ENCODE measurements around the gene PLEKHA6.
"Not testable (repeated sequence)": the region's sequence is repeated elsewhere in the genome, so short reads cannot be mapped to it uniquely, and the experiment has no call there.

Gene PLEKHA6

GRCh38 chr1:204334455-204334854, 25.3 kb downstream of the PLEKHA6 start:
- no peak for DNase-seq

- no peak for DNase-seq
Observed at GRCh38 chr1:204333427-204333826, 26.3 kb downstream of the PLEKHA6 start.

DNA sequence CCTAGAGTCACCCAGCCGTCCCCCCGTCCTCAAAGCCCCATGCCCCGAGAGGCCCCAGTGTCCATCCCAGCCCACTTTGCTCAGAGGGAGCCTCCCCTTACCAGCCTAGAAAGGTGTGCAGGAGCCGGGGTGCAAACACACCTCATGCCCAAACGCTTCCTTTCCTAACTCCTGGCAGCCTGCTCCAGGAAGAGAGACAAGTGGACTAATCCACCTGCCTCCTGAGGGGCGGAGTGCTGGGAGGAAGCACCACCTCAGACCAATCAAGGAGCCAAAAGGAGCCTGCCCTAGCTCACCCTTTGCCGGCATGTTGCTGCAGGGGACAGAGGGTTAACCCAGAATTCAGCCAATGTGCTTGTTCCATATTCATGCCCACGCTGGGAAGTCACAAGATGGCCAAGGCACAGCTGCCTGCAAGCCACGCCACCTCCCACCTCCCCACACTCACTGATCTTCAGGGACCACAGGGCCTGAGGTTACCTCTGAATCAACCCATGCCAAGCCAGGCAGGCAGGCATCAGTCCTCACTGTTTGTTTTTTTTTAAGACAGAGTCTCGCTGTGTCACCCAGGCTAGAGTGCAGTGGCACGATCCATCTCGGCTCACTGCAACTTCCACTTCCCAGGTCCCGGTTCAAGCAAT, 27.8 kb downstream of the PLEKHA6 start:
- no peak for DNase-seq

DNA sequence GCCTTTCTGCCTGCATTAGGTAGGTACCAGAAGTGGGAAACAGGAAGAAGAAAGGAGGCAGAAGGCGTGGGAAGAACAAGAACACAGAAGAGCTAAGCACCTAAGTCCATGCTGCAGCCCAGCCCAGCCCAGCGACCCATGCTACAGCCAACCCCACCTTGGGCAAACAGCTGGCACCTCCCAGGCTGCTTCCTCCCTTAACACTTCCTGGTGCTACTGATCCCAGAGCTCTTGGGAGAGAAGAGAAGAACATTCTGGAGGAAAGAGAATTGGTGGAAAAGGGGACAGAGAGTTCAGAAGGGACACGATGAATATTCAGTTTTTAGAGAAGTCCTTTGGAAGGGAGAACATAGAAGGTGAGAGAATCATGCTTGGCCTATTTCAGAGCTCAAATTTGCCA, 28.5 kb downstream of the PLEKHA6 start:
- no peak for DNase-seq

DNA sequence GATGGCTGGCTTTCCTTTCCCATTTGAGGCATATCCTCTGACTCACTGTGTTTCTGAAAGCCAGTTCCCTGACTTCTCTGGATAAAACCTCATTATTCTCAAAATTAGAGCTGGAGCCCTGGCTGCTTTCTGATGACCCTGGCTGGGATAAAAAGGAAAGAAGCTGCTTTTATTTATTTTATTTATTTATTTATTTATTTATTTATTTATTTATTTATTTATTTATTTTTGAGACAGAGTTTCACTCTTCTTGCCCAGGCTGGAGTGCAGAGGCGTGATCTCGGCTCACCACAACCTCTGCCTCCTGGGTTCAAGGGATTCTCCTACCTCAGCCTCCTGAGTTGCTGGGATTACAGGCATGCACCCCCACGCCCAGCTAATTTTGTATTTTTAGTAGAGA, 31.9 kb downstream of the PLEKHA6 start:
- DNase-seq = not testable (repeated sequence)

DNA sequence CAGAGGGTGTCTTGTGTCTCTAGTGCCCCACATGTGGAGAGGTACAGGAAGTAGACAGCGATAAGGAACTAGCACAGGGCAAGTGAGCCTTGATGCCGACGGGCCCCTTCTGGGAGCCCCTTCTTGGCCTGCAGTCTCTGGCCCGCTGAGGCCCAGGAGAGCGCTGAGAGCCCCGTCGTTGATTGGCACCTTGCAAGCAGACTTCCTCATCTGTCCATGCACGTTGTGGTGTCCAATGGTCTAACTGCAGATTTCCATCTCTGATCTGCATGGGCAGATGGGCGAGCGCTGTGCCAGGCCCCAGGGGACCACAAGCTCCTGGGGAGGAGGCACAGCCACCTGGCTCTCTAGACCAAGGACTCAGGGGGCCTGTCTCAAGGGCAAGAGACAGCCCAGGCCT, 32.4 kb downstream of the PLEKHA6 start:
- DNase-seq = peak; percentile 50

DNA sequence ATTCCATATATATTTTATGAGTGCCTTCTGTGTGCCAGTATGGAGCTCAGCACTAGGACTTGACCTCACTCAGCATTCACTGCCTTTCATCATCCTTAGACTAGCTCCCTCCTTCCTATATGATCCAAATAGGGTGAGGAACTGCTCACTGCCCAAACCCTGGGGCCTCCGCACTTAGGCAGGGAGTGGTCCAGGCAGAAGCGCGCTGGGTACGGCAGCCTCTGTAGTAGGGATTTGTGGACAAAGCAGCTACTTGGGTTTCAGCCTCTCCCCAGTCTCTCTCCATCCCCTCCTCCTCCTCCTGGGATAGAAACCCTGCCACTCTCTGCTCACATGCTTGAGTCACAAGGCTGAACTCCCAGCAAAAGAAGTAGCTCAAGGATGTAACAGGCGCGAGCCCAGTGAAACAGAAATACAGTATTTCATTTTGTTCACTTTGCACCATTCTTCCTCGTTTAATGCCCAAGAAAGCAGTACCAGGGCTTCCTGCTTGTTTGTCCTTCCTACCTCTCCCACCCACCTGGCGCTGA, 32.9 kb downstream of the PLEKHA6 start:
- DNase-seq = no peak

DNA sequence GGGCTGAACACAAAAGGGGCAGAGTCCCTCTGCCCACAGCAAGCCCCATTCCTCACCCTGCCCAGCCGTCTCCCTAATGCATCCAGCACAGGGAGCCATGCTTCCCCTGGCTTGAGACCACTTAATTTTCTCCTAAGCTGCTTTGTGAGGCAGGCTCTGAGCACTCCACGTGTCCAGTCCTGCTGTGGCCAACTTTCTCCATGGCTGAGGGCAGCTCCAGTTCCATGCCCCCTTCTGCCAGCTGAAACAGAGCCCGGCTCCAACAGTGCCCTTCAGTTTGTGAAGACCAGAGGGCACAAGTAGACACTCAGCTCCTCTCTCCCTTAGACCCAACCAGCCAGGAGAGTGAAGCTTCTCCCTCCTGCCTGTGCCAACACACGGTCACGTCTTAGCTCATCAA, 33.8 kb downstream of the PLEKHA6 start:
- DNase-seq = no peak

DNA sequence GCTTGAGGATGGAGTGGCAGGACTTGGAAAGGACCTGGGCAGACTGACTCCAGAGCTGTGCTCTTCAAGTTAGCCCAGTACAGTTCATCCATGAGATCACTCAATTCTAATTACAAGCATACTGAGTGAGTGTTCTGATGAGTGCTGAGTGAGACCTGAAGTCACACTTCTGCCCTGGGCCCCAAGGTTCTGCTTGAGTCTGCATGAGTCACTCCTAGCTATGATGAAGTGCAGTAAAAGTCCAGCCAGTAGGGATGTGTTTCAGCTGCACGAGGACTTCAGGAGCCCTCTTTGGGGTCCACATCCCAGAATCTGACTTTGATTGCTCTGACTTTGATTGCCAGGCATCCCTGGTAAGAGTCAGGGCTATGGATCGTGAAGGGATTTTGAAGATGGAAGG, 35.8 kb downstream of the PLEKHA6 start:
- DNase-seq = no peak

GRCh38 chr1:204322339-204322868, 37.3 kb downstream of the PLEKHA6 start:
- DNase-seq = no peak

GRCh38 chr1:204321665-204322064, 38.1 kb downstream of the PLEKHA6 start:
- DNase-seq = no peak

GRCh38 chr1:204321051-204321450, 38.7 kb downstream of the PLEKHA6 start:
- DNase-seq = no peak

DNA sequence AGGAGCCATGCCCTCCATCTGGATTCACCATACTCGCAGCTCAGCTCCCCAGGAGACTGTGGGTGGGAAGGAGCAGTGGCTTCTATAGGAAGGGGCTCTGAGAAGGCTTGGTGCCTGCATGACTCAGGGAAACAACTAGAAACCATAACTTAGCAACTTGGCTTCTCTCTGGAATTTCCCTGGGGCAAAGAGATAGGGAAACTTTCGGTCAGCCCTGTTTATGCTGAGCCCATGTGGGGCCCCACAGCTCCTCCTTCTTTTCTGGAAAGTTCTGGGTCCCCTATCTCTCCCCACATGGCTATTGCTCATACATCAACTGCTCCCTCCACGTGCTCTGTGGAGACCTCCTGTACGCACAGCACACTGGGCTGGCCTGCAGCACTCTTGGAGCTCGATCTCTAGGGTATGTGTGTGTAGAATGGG, 39.3 kb downstream of the PLEKHA6 start:
- DNase-seq = no peak

GRCh38 chr1:204319462-204319861, 40.3 kb downstream of the PLEKHA6 start:
- DNase-seq = no peak

DNA sequence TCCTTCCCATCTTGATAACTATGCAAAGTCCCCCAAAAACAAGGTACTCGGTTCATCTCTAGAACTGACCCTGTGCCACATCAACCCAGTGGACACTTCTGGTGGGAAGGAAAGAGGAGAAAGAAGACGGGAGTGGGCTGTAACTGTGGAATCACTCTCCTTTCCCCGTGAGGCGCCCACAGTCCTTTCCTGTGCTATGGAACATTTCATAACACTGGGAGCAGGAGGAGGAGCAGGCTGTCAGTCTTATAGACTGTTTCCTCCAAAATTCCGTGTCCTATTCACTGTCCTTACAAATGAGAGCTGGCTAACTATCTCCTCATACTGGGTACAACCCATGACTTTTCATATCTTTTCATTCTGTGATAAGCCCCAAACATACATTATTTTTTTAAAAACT, 40.7 kb downstream of the PLEKHA6 start:
- DNase-seq = no peak

DNA sequence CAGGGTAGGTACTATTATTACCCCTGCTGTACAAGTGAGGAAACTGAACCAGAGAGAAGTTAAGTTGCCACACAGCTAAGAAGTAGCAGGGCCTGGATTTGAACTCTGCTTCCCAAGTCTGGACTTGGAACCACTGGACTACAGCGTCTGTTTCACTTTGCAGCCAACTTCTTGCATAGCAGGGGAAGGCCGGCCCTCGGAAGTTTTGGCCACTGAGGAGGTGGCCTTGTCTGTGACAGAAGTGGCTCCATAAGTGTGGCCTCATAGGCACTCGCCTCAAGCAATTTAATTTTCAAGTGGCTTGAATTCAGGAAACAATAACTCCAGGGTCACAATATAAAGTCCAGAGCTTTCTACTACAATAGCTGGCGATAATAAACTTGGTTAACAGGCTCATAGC, 41.4 kb downstream of the PLEKHA6 start:
- DNase-seq = no peak

DNA sequence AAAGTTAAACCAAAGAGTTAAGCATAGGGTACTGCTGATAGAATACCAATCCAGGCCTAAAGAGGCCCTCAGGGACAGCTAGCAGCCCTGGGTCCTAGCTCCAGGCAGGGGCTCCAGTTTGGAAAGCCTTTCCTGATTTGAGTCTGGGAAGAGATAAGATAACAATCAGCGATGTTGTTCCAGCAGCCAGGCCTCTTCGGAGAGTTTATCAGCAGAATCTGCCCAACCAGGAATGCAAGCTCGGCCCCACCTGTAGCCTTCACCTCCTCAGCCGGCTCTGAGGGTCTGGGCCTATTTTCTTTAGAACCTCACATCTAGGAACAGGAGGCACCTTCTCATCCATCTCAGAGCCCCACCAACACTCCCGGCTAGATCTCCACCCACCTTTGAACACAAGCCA, 42.6 kb downstream of the PLEKHA6 start:
- DNase-seq = no peak

DNA sequence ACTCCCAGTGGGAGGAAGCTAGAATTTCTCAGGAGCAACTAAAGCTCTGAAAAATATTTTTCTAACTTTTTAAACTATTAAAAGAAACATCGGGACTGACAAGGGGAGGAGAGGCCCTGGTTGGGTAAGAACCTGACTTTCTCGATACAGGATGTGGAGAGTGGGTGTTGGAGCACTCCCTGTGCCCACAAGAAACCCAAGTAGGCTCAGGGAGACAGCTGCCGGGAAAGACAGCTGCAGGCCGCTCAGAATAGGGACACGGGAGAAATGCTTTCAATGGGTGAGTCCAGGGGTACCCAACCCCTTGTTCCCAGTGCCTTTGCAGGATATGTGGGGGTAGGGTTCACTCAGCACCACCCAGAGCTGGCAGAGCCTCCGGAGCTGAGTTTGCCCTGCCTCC, 43.6 kb downstream of the PLEKHA6 start:
- DNase-seq = no peak

GRCh38 chr1:204314893-204315658, 44.7 kb downstream of the PLEKHA6 start:
- DNase-seq = no peak

- DNase-seq = no peak
Observed at GRCh38 chr1:204314171-204314892, 45.4 kb downstream of the PLEKHA6 start.

DNA sequence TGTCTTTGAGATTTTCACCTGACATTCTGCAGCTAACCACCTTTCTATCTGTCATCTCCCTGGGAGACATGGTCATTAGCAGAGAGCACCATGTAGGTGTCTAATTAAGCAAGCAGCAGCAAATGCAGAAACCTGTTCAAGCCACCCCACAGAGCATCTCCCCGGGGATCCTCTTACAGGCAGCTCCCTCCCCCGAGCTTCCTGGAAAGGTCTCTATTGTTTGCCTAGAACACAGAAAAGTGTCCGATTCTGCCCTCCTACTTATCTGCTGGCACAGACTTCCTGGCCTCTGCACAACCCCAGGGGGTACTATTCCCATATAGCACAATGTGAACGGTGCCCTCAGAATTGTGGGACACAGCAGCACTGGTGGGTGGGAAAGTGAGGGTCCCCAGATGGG, 46.1 kb downstream of the PLEKHA6 start:
- DNase-seq = no peak

GRCh38 chr1:204310970-204311369, 48.8 kb downstream of the PLEKHA6 start:
- not testable (repeated sequence) for DNase-seq

DNA sequence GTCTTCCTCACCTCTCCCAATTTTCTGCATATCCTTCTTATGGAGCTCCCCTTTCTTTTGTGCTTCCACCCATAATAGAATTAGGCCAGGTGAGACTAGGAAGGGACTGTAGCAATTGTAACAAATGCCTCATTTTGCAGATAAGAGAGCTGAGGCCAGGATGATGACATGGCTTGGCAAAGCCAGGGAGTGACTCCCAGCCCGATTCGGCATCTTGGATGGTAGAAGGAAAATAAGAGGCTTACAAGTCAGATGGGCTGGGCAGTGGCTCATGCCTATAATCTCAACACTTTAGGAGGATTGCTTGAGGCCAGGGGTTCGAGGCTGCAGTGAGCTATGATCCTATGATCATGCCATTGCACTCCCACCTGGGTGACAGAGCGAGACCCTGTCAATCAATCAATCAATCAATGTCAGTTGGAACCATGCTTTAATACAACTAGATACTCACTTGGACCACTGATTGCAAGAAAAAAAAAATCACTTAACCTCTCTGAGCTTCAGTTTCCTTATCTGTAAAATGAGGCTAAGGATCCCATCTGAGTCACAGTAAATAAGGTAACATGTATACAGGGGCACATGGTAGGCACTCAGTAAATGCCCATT, 51.6 kb downstream of the PLEKHA6 start:
- DNase-seq = no peak
